DMS79 treated with DMSO at 0.1 percent for 48 hours (cell line): ENCODE measurements around the gene SOX6.
A peak's percentile ranks its signal among the peaks of the same experiment; 100 is the strongest.
"Not testable (repeated sequence)": the region's sequence is repeated elsewhere in the genome, so short reads cannot be mapped to it uniquely, and the experiment has no call there.

Experiments used
- DNase-seq: peaks from one replicate; lab custom pipeline; 2025; lab: John Stamatoyannopoulos, UW

SOX6 gene

GRCh38 chr11:15932417-15932816 lies 423.9 kb downstream of the SOX6 start:
- no peak for DNase-seq

DNA sequence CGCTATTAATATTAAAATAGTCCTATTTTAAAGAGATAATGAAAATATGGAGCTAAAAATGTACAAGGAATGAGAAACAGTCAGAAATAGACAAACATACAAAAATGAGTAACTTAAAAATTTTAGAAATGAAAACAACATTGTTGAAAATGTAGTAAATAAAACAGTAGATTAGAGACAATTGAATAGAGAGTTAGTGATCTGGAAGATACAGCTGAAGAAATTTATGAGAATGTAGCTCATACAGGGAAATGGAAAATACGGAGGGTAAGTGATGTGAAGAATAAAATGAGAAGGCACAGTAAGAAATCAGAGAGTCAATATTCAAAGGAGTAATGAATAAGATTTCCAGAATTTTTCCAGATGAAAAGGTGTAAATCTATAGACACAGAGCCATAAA lies 424.8 kb downstream of the SOX6 start:
- DNase-seq, result no peak

- DNase-seq, result no peak
Measured at GRCh38 chr11:15930442-15931025, 425.8 kb downstream of the SOX6 start.

- no peak for DNase-seq
Measured at GRCh38 chr11:15929371-15929901, 426.9 kb downstream of the SOX6 start.

- no peak for DNase-seq
Measured at GRCh38 chr11:15927864-15928217, 428.5 kb downstream of the SOX6 start.

- DNase-seq, result no peak
Measured at GRCh38 chr11:15927196-15927863, 429.0 kb downstream of the SOX6 start.

GRCh38 chr11:15926071-15926470 lies 430.3 kb downstream of the SOX6 start:
- no peak for DNase-seq

GRCh38 chr11:15923183-15923582 lies 433.2 kb downstream of the SOX6 start:
- DNase-seq, result no peak

DNA sequence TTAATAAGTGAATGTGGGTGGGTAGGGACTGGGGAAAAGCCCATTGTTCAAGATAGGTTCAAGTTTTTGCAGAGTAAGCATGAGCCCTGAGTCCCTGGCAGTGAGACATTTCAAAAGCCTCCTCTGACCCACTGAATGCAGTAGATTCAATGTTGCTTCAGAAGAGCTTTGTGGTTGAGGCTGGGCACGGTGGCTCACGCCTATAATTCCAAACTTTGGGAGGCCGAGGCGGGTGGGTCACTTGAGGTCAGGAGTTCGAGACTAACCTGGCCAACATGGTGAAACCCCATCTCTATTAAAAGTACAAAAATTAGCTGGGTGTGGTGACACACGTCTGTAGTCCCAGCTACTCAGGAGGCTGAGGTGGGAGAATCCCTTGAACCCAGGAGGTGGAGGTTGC lies 433.6 kb downstream of the SOX6 start:
- DNase-seq, result not testable (repeated sequence)

DNA sequence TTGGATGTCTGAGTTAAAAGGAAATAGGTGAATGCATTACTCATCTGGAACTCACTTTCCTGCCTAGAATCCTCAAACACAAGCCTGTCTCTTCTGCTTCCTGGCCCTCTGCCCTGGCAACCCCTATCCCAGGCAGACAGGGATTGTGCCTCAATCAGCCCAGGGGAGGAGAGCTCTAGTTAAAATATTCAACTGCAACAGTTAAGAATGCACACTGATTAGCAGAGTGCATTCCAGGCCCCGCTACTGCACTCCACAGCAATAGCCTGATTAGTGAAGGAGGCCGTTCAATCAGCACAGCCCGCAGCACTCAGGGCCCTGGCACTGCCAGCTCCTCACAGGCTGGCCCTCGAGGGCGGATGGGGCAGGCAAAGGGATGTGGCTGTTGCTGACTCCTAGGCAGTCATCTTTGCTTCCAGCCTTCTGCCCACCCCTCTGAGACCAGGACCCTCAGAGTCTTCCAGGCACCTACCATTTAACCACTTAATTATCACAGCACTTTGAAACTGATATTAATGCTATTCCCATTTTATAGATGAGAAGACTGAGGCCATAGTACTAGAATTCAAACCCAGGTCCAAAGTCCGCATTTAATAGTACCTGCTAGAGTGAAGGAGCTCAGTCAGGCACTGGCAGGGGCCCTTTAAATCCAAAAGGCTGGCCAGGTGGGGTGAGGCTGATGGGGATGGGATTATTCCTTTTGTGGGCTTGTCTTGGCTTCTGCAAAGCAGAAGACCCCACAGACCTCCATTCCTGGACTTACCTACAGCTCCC lies 435.3 kb downstream of the SOX6 start:
- DNase-seq, result no peak

DNA sequence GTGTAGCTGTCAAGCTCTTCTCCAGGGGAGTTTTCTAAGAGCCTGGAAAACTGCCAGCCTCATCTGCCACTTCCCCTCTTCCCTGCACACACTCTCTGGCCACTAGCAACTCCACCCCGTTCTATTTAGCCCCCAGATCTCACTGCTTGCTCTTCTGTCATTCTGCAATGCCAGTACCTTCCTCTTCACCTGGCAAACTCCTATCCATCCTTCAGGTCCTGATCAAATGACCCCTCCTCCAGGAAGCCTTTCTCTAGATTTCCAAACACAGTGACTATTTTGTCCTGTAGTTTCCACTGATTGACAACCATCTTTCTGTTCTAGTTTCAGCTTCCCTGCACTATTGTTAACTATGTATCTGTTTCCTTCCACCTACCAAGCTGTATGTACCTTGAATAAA lies 437.7 kb downstream of the SOX6 start:
- no peak for DNase-seq

GRCh38 chr11:15918212-15918611 lies 438.1 kb downstream of the SOX6 start:
- peak; percentile 78 for DNase-seq
